HepG2 (cell line): Measurements from ENCODE around the gene C6orf132. TPM values are rescaled to one million over a fixed set of nuclear protein-coding genes. Genes with fewer than 3 reads are reported as not detected.
A peak's percentile ranks its signal among the peaks of the same experiment; 100 is the strongest.

Source experiments
- ARNT2 ChIP-seq: sonication (generic); formaldehyde crosslinking; IDR thresholded peaks from 2 replicates; pipeline ENCODE4 v1.8.0; 2022; ENCODE audit warnings: mild to moderate bottlenecking, low read depth, missing genetic modification reagents, moderate library complexity
- CREM ChIP-seq, 2 experiments: sonication (generic) in 1 of 2; formaldehyde crosslinking in 1 of 2; IDR thresholded peaks; 2 replicates each; pipeline versions ENCODE4 v1.4.0 to v1.6.1; 2016 to 2020; ENCODE audit warnings: antibody characterized with exemption in 1 of 2, mild to moderate bottlenecking in 1 of 2, missing genetic modification reagents in 1 of 2
- GABPA ChIP-seq, 2 experiments: IDR thresholded peaks; 2 replicates each; pipeline ENCODE4 v1.6.1; 2011 to 2016; ENCODE audit warnings: low read depth in 2 of 2, low read length in 1 of 2, missing biosample characterization in 1 of 2, missing genetic modification characterization in 1 of 2
- GATAD2A ChIP-seq: IDR thresholded peaks from 2 replicates; pipeline ENCODE4 v1.6.1; 2016
- KAT8 ChIP-seq: IDR thresholded peaks from 2 replicates; pipeline ENCODE4 v1.6.1; 2016; ENCODE audit warnings: missing genetic modification reagents, missing compliant biosample characterization
- KLF13 ChIP-seq: sonication (generic); formaldehyde crosslinking; IDR thresholded peaks from 2 replicates; pipeline ENCODE4 v1.4.0; 2020; ENCODE audit warnings: mild to moderate bottlenecking, missing genetic modification reagents
- MBNL3 ChIP-seq: fragments of 250-450 bp; sonication (Bioruptor Pico); conservative IDR thresholded peaks from 2 replicates; pipeline ENCODE4 v1.8.0; 2022; ENCODE audit warnings: mild to moderate bottlenecking, inconsistent platforms
- MXI1 ChIP-seq: IDR thresholded peaks from 3 replicates; pipeline ENCODE4 v1.6.1; 2012; ENCODE audit warnings: low read depth, low read length, inconsistent platforms, borderline replicate concordance
- NFE2 ChIP-seq: sonication (generic); formaldehyde crosslinking; IDR thresholded peaks from 2 replicates; pipeline ENCODE4 v1.4.0; 2020; ENCODE audit warnings: missing genetic modification reagents
- NR2F1 ChIP-seq, 2 experiments: fragments of 450-650 bp in 1 of 2; formaldehyde crosslinking in 1 of 2; IDR thresholded peaks; 2 replicates each; pipeline versions ENCODE4 v1.5.0 to v1.6.1; 2016 to 2020; ENCODE audit warnings: mild to moderate bottlenecking in 1 of 2, missing compliant biosample characterization in 1 of 2, missing genetic modification reagents in 1 of 2, moderate library complexity in 1 of 2
- RFX1 ChIP-seq: fragments of 450-650 bp; IDR thresholded peaks from 2 replicates; pipeline ENCODE4 v1.6.1; 2017
- RXRA ChIP-seq: sonication (generic); formaldehyde crosslinking; IDR thresholded peaks from 2 replicates; pipeline ENCODE4 v1.5.1; 2020; ENCODE audit warnings: missing genetic modification reagents
- TBX3 ChIP-seq: fragments of 450-650 bp; IDR thresholded peaks from 2 replicates; pipeline ENCODE4 v1.6.1; 2017; ENCODE audit warnings: antibody characterized with exemption, mild to moderate bottlenecking, inconsistent platforms, borderline replicate concordance
- TMF1 ChIP-seq: sonication (generic); formaldehyde crosslinking; IDR thresholded peaks from 2 replicates; pipeline ENCODE4 v1.8.1; 2022; ENCODE audit warnings: low read depth, missing genetic modification reagents
- YY1 ChIP-seq: IDR thresholded peaks from 2 replicates; pipeline ENCODE4 v1.6.1; 2011; ENCODE audit warnings: low read length, low read depth, moderate library complexity, mild to moderate bottlenecking; ENCODE audit not compliant: insufficient read depth, insufficient replicate concordance
- ZNF546 ChIP-seq: sonication (generic); formaldehyde crosslinking; conservative IDR thresholded peaks from 2 replicates; pipeline ENCODE4 v1.8.1; 2023; ENCODE audit warnings: mild to moderate bottlenecking, missing genetic modification reagents
- ZNF572 ChIP-seq: sonication (generic); formaldehyde crosslinking; IDR thresholded peaks from 2 replicates; pipeline ENCODE4 v1.5.1; 2020; ENCODE audit warnings: mild to moderate bottlenecking, missing genetic modification reagents
- ZNF781 ChIP-seq: sonication (generic); formaldehyde crosslinking; IDR thresholded peaks from 2 replicates; pipeline ENCODE4 v1.5.1; 2020; ENCODE audit warnings: borderline replicate concordance, mild to moderate bottlenecking, missing genetic modification reagents; ENCODE audit errors: not compliant biosample characterization
- polyA plus RNA-seq, 8 experiments: library from polyadenylated mRNA; depleted of rRNA in 3 of 8; stranded (reverse) in 7 of 8; unstranded in 1 of 8; fragments of >200 nt; fragmentation: Illumina TruSeq in 4 of 8; extraction: Trizol in 4 of 8; gene quantifications; 2 replicates each; pipeline versions ENCODE4 v1.2.1 to v1.2.3, GENCODE V29; 2011 to 2016; ENCODE audit warnings: low read depth in 4 of 8, missing spikeins in 1 of 8, mixed read lengths in 1 of 8; ENCODE audit not compliant: insufficient read depth in 1 of 8
- total RNA-seq, 5 experiments: library from RNA; depleted of rRNA; stranded (reverse); fragments of >200 nt; fragmentation: Illumina TruSeq; extraction: Trizol; gene quantifications; 2 replicates each; pipeline ENCODE4 v1.2.3, GENCODE V29; 2016; ENCODE audit warnings: low read depth in 1 of 5
- TF ChIP-seq, protein P1 (sequence below): sonication (generic); formaldehyde crosslinking; IDR thresholded peaks from 2 replicates; pipeline ENCODE4 v1.8.0; 2022; ENCODE audit warnings: missing genetic modification reagents, mild to moderate bottlenecking, borderline replicate concordance
- TF ChIP-seq, protein P2 (sequence below): sonication (generic); formaldehyde crosslinking; conservative IDR thresholded peaks from 2 replicates; pipeline ENCODE4 v1.8.1; 2023; ENCODE audit warnings: missing genetic modification reagents
- TF ChIP-seq, protein P3 (sequence below), 2 experiments: sonication (generic) in 1 of 2; formaldehyde crosslinking in 1 of 2; IDR thresholded peaks; 2 replicates each; pipeline versions ENCODE4 v1.5.1 to v1.6.1; 2011 to 2020; ENCODE audit warnings: borderline replicate concordance in 1 of 2, low read depth in 1 of 2, low read length in 1 of 2, mild to moderate bottlenecking in 1 of 2, missing genetic modification reagents in 1 of 2, moderate library complexity in 1 of 2
- TF ChIP-seq, protein P4 (sequence below): sonication (generic); formaldehyde crosslinking; IDR thresholded peaks from 2 replicates; pipeline ENCODE4 v1.4.0; 2020; ENCODE audit warnings: missing genetic modification reagents

C6orf132 gene
- total and polyA plus RNA-seq, 2 of the 13 experiments (the other 11 are each of a cell fraction or from before 2014, with no cell fraction given), result 0.78 to 3.0 TPM

DNA sequence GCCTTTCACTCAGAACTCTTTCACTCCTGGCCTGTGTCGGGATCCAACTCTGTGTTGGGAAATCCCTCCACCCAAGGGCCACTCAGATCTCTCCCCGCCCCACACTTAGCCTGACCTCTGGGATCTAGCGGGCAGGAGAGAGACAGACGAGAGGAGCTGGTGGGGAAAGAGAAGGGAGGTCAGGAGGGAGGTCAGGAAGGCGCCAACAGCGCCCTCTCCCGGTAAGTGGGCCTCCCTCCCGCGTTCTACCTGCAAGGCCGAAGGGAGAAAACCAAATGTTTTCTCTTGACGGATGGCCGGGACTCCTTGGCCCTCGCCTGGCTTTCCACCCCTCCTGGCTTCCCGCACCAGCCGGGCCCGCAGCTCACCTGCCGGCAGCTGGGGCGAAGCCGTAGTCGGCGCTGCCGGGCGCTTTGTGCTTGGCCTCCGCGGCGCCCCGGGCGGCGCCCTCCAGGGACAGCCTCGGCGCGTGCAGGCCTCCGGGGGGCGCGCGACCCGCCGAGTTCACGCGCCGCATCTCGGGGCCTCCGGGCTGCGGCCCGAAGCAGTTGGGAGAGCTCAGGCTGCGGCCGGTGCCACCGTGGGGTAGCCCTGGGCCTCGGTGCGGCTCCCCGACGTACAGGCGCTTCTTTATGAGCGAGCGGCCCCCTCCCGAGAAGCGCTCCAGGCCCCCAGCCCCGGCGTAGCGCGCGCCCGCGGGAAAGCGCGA, 38.2 kb downstream of the C6orf132 start (continued):
- TF ChIP-seq, protein P1, sequence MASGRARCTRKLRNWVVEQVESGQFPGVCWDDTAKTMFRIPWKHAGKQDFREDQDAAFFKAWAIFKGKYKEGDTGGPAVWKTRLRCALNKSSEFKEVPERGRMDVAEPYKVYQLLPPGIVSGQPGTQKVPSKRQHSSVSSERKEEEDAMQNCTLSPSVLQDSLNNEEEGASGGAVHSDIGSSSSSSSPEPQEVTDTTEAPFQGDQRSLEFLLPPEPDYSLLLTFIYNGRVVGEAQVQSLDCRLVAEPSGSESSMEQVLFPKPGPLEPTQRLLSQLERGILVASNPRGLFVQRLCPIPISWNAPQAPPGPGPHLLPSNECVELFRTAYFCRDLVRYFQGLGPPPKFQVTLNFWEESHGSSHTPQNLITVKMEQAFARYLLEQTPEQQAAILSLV (CRISPR knock-in tag), result no peak
- TF ChIP-seq NFE2 (CRISPR knock-in tag) (no peak), TBX3 (no peak), ZNF781 (CRISPR knock-in tag) (no peak), MXI1 (no peak), MBNL3 (CRISPR knock-in tag) (no peak), KAT8 (CRISPR knock-in tag) (0 out of 2 replicates have a peak, but pooled peaks have one; percentile 34), ARNT2 (no peak), ZNF572 (no peak), RFX1 (no peak), TMF1 (CRISPR knock-in tag) (no peak), KLF13 (CRISPR knock-in tag) (no peak), ZNF546 (CRISPR knock-in tag) (no peak), GATAD2A (CRISPR knock-in tag) (peak; percentile 52; the same call in 1 of the 2 replicates), RXRA (CRISPR knock-in tag) (peak; percentile 67), YY1 (peak; percentile 37), NR2F1 (CRISPR knock-in tag; IDR thresholded peaks at IDR 0.05) (peak; percentile 84 to 92; a peak in 3 of 4 replicates), CREM (IDR thresholded peaks at IDR 0.05) (no peak), CREM (CRISPR knock-in tag; IDR thresholded peaks at IDR 0.05) (no peak), GABPA (IDR thresholded peaks at IDR 0.05; ENCODE audit: low read depth, low read length) (no peak), GABPA (CRISPR knock-in tag; IDR thresholded peaks at IDR 0.05; ENCODE audit: low read depth) (no peak)
- TF ChIP-seq, protein P2, sequence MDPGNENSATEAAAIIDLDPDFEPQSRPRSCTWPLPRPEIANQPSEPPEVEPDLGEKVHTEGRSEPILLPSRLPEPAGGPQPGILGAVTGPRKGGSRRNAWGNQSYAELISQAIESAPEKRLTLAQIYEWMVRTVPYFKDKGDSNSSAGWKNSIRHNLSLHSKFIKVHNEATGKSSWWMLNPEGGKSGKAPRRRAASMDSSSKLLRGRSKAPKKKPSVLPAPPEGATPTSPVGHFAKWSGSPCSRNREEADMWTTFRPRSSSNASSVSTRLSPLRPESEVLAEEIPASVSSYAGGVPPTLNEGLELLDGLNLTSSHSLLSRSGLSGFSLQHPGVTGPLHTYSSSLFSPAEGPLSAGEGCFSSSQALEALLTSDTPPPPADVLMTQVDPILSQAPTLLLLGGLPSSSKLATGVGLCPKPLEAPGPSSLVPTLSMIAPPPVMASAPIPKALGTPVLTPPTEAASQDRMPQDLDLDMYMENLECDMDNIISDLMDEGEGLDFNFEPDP (CRISPR knock-in tag), result no peak
- TF ChIP-seq, protein P3, sequence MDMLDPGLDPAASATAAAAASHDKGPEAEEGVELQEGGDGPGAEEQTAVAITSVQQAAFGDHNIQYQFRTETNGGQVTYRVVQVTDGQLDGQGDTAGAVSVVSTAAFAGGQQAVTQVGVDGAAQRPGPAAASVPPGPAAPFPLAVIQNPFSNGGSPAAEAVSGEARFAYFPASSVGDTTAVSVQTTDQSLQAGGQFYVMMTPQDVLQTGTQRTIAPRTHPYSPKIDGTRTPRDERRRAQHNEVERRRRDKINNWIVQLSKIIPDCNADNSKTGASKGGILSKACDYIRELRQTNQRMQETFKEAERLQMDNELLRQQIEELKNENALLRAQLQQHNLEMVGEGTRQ (IDR thresholded peaks at IDR 0.05; ENCODE audit: low read depth, low read length), result no peak
- TF ChIP-seq, protein P3 (CRISPR knock-in tag; IDR thresholded peaks at IDR 0.05; ENCODE audit: borderline replicate concordance), result no peak
- TF ChIP-seq, protein P4, sequence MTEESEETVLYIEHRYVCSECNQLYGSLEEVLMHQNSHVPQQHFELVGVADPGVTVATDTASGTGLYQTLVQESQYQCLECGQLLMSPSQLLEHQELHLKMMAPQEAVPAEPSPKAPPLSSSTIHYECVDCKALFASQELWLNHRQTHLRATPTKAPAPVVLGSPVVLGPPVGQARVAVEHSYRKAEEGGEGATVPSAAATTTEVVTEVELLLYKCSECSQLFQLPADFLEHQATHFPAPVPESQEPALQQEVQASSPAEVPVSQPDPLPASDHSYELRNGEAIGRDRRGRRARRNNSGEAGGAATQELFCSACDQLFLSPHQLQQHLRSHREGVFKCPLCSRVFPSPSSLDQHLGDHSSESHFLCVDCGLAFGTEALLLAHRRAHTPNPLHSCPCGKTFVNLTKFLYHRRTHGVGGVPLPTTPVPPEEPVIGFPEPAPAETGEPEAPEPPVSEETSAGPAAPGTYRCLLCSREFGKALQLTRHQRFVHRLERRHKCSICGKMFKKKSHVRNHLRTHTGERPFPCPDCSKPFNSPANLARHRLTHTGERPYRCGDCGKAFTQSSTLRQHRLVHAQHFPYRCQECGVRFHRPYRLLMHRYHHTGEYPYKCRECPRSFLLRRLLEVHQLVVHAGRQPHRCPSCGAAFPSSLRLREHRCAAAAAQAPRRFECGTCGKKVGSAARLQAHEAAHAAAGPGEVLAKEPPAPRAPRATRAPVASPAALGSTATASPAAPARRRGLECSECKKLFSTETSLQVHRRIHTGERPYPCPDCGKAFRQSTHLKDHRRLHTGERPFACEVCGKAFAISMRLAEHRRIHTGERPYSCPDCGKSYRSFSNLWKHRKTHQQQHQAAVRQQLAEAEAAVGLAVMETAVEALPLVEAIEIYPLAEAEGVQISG (CRISPR knock-in tag), result peak; percentile 93
